GM12878 (cell line): ENCODE data around the gene DEFB114. TPM values are rescaled to one million over a fixed set of nuclear protein-coding genes. Genes with fewer than 3 reads are reported as not detected.

ENCODE experiments used
- ATAC-seq: fragments of 200-7000 bp; cut with Tn5 transposase; 3 replicates; pipeline ENCODE4 v1.9.1; 2020; ENCODE audit warnings: mild to moderate bottlenecking, moderate library complexity
- Bru-seq: library from RNA; stranded (reverse); fragments of 400-500 nt; gene quantifications from one replicate; lab custom pipeline; 2021; lab: Mats Ljungman, UMichigan
- BruChase-seq, 2 experiments: library from RNA; stranded (reverse); fragments of 400-500 nt; gene quantifications; one replicate each; lab custom pipeline; 2021; lab: Mats Ljungman, UMichigan
- BruUV-seq: library from RNA; stranded (reverse); fragments of 400-500 nt; replicated peaks from 2 replicates; lab custom pipeline; 2021; lab: Mats Ljungman, UMichigan
- CTCF ChIA-PET: fragments of 300-600 bp; sonication (Branson Sonifier 250); formaldehyde crosslinking; extraction: SDS; loops from one replicate; lab custom pipeline; 2021; ENCODE audit warnings: inconsistent platforms; lab: Yijun Ruan, JAX
- POLR2A ChIA-PET: fragments of 350-600 bp; formaldehyde crosslinking; extraction: SDS; loops from one replicate; lab custom pipeline; 2021; ENCODE audit warnings: inconsistent platforms; lab: Charles Lee
- RAD21 ChIA-PET: fragments of 300-600 bp; sonication (Branson Sonifier 250); formaldehyde crosslinking; loops from one replicate; lab custom pipeline; 2023; ENCODE audit warnings: antibody characterized with exemption; ENCODE audit not compliant: unreplicated experiment; lab: Charles Lee
- SMC1A ChIA-PET: fragments of 300-600 bp; sonication (Branson Sonifier 250); formaldehyde crosslinking; loops from one replicate; lab custom pipeline; 2023; ENCODE audit not compliant: unreplicated experiment, uncharacterized antibody; lab: Charles Lee
- DNase-seq: peaks from one replicate; pipeline ENCODE4 v3.0.0-alpha.2; 2011; ENCODE audit warnings: low read depth, low spot score
- FAIRE-seq: peaks from 3 replicates; lab custom pipeline; 2011; peaks lifted over from hg19 to GRCh38; lab: Jason Lieb, UNC
- H2AFZ ChIP-seq: 2 replicates; pipeline ENCODE4 v1.6.0; 2011; ENCODE audit warnings: low read depth, low read length, control low read depth; ENCODE audit not compliant: control insufficient read depth
- H3K27ac ChIP-seq: 2 replicates; pipeline ENCODE4 v1.5.1; 2011; ENCODE audit warnings: control low read depth; ENCODE audit not compliant: control insufficient read depth, insufficient read depth
- H3K27me3 ChIP-seq, 2 experiments: replicated peaks in 1 of 2; 2 replicates each; pipeline versions ENCODE4 v1.6.0 to v1.6.1; 2011; ENCODE audit warnings: low read length in 1 of 2; ENCODE audit not compliant: control insufficient read depth in 2 of 2, insufficient read depth in 2 of 2
- H3K36me3 ChIP-seq, 2 experiments: 2 replicates each; pipeline ENCODE4 v1.5.1; 2011; ENCODE audit warnings: low read length in 1 of 2; ENCODE audit not compliant: control insufficient read depth in 2 of 2, insufficient read depth in 2 of 2
- H3K4me1 ChIP-seq: 2 replicates; pipeline ENCODE4 v1.6.1; 2011; ENCODE audit warnings: mild to moderate bottlenecking, low read length, moderate library complexity, mixed read lengths; ENCODE audit not compliant: control insufficient read depth, insufficient read depth
- H3K4me2 ChIP-seq: 2 replicates; pipeline ENCODE4 v1.6.0; 2011; ENCODE audit warnings: control low read depth; ENCODE audit not compliant: control insufficient read depth, insufficient read depth
- H3K4me3 ChIP-seq: fragments of 200-600 bp; sonication (generic); 2 replicates; pipeline ENCODE4 v1.5.1; 2016
- H3K79me2 ChIP-seq: 2 replicates; pipeline ENCODE4 v1.6.0; 2011; ENCODE audit warnings: low read length; ENCODE audit not compliant: control insufficient read depth, insufficient read depth
- H3K9ac ChIP-seq: 2 replicates; pipeline ENCODE4 v1.8.0; 2011; ENCODE audit warnings: low read length, control low read depth, mixed read lengths; ENCODE audit not compliant: control insufficient read depth, insufficient read depth
- H3K9me3 ChIP-seq: replicated peaks from 3 replicates; pipeline ENCODE4 v1.5.1; 2011; ENCODE audit warnings: mild to moderate bottlenecking, low read length; ENCODE audit not compliant: control insufficient read depth, insufficient read depth
- H4K20me1 ChIP-seq: 2 replicates; pipeline ENCODE4 v1.6.0; 2011; ENCODE audit not compliant: control insufficient read depth, insufficient read depth
- CEBPB ChIP-seq, 2 experiments: fragments of 150-350 bp in 1 of 2; IDR thresholded peaks; 2 replicates each; pipeline ENCODE4 v1.6.1; 2012 to 2014; ENCODE audit warnings: low read depth in 2 of 2, low read length in 2 of 2, borderline replicate concordance in 1 of 2, inconsistent platforms in 1 of 2
- CHD1 ChIP-seq: IDR thresholded peaks from 2 replicates; pipeline ENCODE4 v1.6.1; 2012; ENCODE audit warnings: low read depth, low read length, improper control_type of control experiment
- FOXM1 ChIP-seq: IDR thresholded peaks from 2 replicates; pipeline ENCODE4 v1.6.1; 2012; ENCODE audit warnings: low read depth, mild to moderate bottlenecking, inconsistent platforms, low read length, moderate library complexity
- HDAC6 ChIP-seq: fragments of 200-600 bp; sonication (generic); IDR thresholded peaks from one replicate; pipeline ENCODE4 v1.8.0; 2017; ENCODE audit warnings: antibody characterized with exemption; ENCODE audit not compliant: unreplicated experiment
- HSF1 ChIP-seq: fragments of 150-350 bp; IDR thresholded peaks from 2 replicates; pipeline ENCODE4 v1.6.1; 2014; ENCODE audit warnings: mild to moderate bottlenecking, low read depth, low read length
- PBX3 ChIP-seq: IDR thresholded peaks from 2 replicates; pipeline ENCODE4 v1.6.1; 2011; ENCODE audit warnings: mild to moderate bottlenecking, low read depth, low read length, moderate library complexity; ENCODE audit not compliant: insufficient replicate concordance
- REST ChIP-seq: IDR thresholded peaks from 2 replicates; pipeline ENCODE4 v1.6.1; 2012; ENCODE audit warnings: mild to moderate bottlenecking, low read depth, low read length
- WGBS: methylation state at CpG from one replicate; pipeline ENCODE4 v1.1.6; 2016; ENCODE audit warnings: low lambda C conversion rate; ENCODE audit not compliant: insufficient replicate concordance, insufficient coverage; ENCODE audit errors: missing lambda C conversion rate; 5-methylcytosine and 5-hydroxymethylcytosine counted together
- in situ Hi-C: fragments of 300-500 bp; cut with MboI; formaldehyde crosslinking; loops from 9 replicates; pipeline ENCODE4 v1.14.3; 2018; ENCODE audit warnings: mixed read lengths
- intact Hi-C: fragments of 100-400 bp; cut with micrococcal nuclease; formaldehyde crosslinking; loops from one replicate; pipeline ENCODE4 v1.14.2; 2022; ENCODE audit not compliant: unreplicated experiment
- long read RNA-seq, 2 experiments: library from polyadenylated mRNA; unstranded; transcript quantifications; one replicate each; pipeline ENCODE4 v2.0.0, GENCODE V29; 2019 to 2020
- polyA minus RNA-seq, 3 experiments: library from RNA; depleted of rRNA, polyadenylated mRNA; stranded (reverse); fragments of >200 nt; gene quantifications; 2 replicates each; pipeline ENCODE4 v1.2.3, GENCODE V29; 2011
- polyA plus RNA-seq, 11 experiments: library from polyadenylated mRNA; depleted of rRNA in 4 of 11; unstranded in 6 of 11; stranded (reverse) in 5 of 11; fragments of >200 nt; fragmentation: Nextera tagmentation in 4 of 11; fragmentation: Illumina TruSeq in 1 of 11; extraction: Ambion mirVana in 4 of 11; extraction: Trizol in 1 of 11; gene quantifications; 1 replicate in 1 of 11; 2 replicates in 10 of 11; pipeline versions ENCODE4 v1.2.1 to v1.2.3, GENCODE V29; 2011 to 2016; ENCODE audit warnings: inconsistent platforms in 2 of 11, missing spikeins in 2 of 11, low read depth in 1 of 11
- total RNA-seq, 4 experiments: library from RNA; depleted of rRNA in 3 of 4; stranded (reverse); fragments of >200 nt in 3 of 4; fragmentation: Illumina TruSeq in 1 of 4; extraction: Trizol in 1 of 4; gene quantifications; 2 replicates each; pipeline versions ENCODE4 v1.2.1 to v1.2.3, GENCODE V29; 2013 to 2021
- TF ChIP-seq, protein P1 (sequence below): IDR thresholded peaks from 2 replicates; pipeline ENCODE4 v1.6.1; 2012; ENCODE audit warnings: improper control_type of control experiment, low read depth, low read length; ENCODE audit not compliant: insufficient replicate concordance

Gene DEFB114
- total RNA-seq (2013; cell fraction: nucleolus; rRNA removed) = not detected in 2 replicates
- total RNA-seq (2014; rRNA removed) (not detected in 2 replicates), total RNA-seq (2014; rRNA removed; fragmentation: Illumina TruSeq; extraction: Trizol) (not detected in 2 replicates), total RNA-seq (2021) (not detected in 2 replicates), polyA plus RNA-seq (2011; rRNA removed) (not detected in 2 replicates), polyA plus RNA-seq (2014; fragmentation: Illumina TruSeq; extraction: Trizol) (not detected in 2 replicates), polyA plus RNA-seq (2014; fragmentation: Nextera tagmentation; extraction: Ambion mirVana) (not detected), polyA plus RNA-seq (2014; rRNA removed) (not detected in 2 replicates), polyA plus RNA-seq (2016; fragmentation: Nextera tagmentation; extraction: Ambion mirVana) (not detected), polyA minus RNA-seq (2011; rRNA and poly(A)+ RNA removed) (not detected in 2 replicates), Bru-seq, nascent RNA (not detected), BruChase-seq, experiment 1, labeled RNA remaining after a 6-hour chase (not detected), BruChase-seq, experiment 2, labeled RNA remaining after a 2-hour chase (not detected)
- polyA plus RNA-seq (2011; ENCODE audit: low read depth) = not detected
- polyA plus RNA-seq (2011; cell fraction: cytosol; rRNA removed) = not detected in 2 replicates
- not detected in 2 replicates for polyA plus RNA-seq (2011; cell fraction: nucleus; rRNA removed)
- not detected in 2 replicates for polyA plus RNA-seq (2012)
- not detected in 2 replicates for polyA minus RNA-seq (2011; cell fraction: cytosol; rRNA and poly(A)+ RNA removed)
- not detected in 2 replicates for polyA minus RNA-seq (2011; cell fraction: nucleus; rRNA and poly(A)+ RNA removed)
- long read RNA-seq, experiment 1 = 0 reads
- long read RNA-seq, experiment 2 = 0 reads

- BruUV-seq = no TSS peak
- TF ChIP-seq, protein P1, sequence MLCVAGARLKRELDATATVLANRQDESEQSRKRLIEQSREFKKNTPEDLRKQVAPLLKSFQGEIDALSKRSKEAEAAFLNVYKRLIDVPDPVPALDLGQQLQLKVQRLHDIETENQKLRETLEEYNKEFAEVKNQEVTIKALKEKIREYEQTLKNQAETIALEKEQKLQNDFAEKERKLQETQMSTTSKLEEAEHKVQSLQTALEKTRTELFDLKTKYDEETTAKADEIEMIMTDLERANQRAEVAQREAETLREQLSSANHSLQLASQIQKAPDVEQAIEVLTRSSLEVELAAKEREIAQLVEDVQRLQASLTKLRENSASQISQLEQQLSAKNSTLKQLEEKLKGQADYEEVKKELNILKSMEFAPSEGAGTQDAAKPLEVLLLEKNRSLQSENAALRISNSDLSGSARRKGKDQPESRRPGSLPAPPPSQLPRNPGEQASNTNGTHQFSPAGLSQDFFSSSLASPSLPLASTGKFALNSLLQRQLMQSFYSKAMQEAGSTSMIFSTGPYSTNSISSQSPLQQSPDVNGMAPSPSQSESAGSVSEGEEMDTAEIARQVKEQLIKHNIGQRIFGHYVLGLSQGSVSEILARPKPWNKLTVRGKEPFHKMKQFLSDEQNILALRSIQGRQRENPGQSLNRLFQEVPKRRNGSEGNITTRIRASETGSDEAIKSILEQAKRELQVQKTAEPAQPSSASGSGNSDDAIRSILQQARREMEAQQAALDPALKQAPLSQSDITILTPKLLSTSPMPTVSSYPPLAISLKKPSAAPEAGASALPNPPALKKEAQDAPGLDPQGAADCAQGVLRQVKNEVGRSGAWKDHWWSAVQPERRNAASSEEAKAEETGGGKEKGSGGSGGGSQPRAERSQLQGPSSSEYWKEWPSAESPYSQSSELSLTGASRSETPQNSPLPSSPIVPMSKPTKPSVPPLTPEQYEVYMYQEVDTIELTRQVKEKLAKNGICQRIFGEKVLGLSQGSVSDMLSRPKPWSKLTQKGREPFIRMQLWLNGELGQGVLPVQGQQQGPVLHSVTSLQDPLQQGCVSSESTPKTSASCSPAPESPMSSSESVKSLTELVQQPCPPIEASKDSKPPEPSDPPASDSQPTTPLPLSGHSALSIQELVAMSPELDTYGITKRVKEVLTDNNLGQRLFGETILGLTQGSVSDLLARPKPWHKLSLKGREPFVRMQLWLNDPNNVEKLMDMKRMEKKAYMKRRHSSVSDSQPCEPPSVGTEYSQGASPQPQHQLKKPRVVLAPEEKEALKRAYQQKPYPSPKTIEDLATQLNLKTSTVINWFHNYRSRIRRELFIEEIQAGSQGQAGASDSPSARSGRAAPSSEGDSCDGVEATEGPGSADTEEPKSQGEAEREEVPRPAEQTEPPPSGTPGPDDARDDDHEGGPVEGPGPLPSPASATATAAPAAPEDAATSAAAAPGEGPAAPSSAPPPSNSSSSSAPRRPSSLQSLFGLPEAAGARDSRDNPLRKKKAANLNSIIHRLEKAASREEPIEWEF = no peak
- TF ChIP-seq HSF1 (no peak), HDAC6 (no peak), CEBPB (IDR thresholded peaks at IDR 0.05; ENCODE audit: borderline replicate concordance in 1 of 2, low read depth in 2 of 2, low read length in 2 of 2) (no peak), REST (no peak), PBX3 (no peak), CHD1 (no peak), FOXM1 (no peak)
These were observed at the start of gene DEFB114 for GRCh38 chr6:49964064-49964463. DEFB114 (minus strand) TSS chr6:49964164; CDS start chr6:49964105, 59 bp downstream.

More at GRCh38 chr6:49964064-49964463, at the start of gene DEFB114:
- 16% methylated on average over 2 of the region's 2 CpGs for WGBS
- RAD21 ChIA-PET = interaction anchor here (0.6 kb wide), 1 partner anchor 343 kb away, joined by 3 read pairs; no protein-coding TSS in a partner anchor
- H3K9ac ChIP-seq = no peak within 1 kb of the TSS
- SMC1A ChIA-PET = no interaction called here
- H4K20me1 ChIP-seq = no peaks in the 10 kb centered on the region
- no peak within 1 kb of the TSS for H2AFZ ChIP-seq
- intact Hi-C loops (no loop called here), in situ Hi-C loops (no loop called here)
- FAIRE-seq (no peak), ATAC-seq (no peak), DNase-seq (no peak)
- no peak within 1 kb of the TSS for H3K27ac ChIP-seq
- no peaks in the 10 kb centered on the region for H3K27me3 ChIP-seq
- no peaks in the 10 kb centered on the region for H3K4me1 ChIP-seq
- no peak within 1 kb of the TSS for H3K4me3 ChIP-seq
- CTCF ChIA-PET = no interaction called here
- no peaks in the 10 kb centered on the region for H3K79me2 ChIP-seq
- no peak within 1 kb of the TSS for H3K4me2 ChIP-seq
- POLR2A ChIA-PET = no interaction called here
- H3K36me3 ChIP-seq = no peaks in the 10 kb centered on the region
- H3K9me3 ChIP-seq = no peaks in the 10 kb centered on the region
